AG10803 (cell line): Measurements from ENCODE around the gene COL18A1.

Experiments used
- DNase-seq: peaks from one replicate; pipeline ENCODE4 v3.0.0; 2010; ENCODE audit warnings: low read depth
- H3K4me3 ChIP-seq: 2 replicates; pipeline ENCODE4 v1.5.1; 2011; ENCODE audit warnings: mild to moderate bottlenecking, low read length, control low read depth
- CTCF ChIP-seq: conservative IDR thresholded peaks from 2 replicates; pipeline ENCODE4 v1.5.1; 2011; ENCODE audit warnings: mild to moderate bottlenecking, low read length, control low read depth, inconsistent platforms

Gene COL18A1

GRCh38 chr21:45458281-45459170, 53.6 kb downstream of the COL18A1 start:
- no peak for TF ChIP-seq CTCF
- no peak for DNase-seq
- no peak overlapping the region for H3K4me3 ChIP-seq

GRCh38 chr21:45459171-45460010, 54.4 kb downstream of the COL18A1 start:
- no peak for DNase-seq

GRCh38 chr21:45460011-45460565, 55.1 kb downstream of the COL18A1 start:
- TF ChIP-seq CTCF, result no peak
- DNase-seq, result no peak
- H3K4me3 ChIP-seq, result no peak overlapping the region

More at GRCh38 chr21:45459171-45460010, 54.4 kb downstream of the COL18A1 start:
- no peak overlapping the region for H3K4me3 ChIP-seq
- TF ChIP-seq CTCF, result no peak

- no peak overlapping the region for H3K4me3 ChIP-seq
- DNase-seq, result peak; percentile 86
- TF ChIP-seq CTCF, result no peak; the same call in 1 of the 2 replicates
These were observed 55.8 kb downstream of the COL18A1 start for GRCh38 chr21:45460611-45461368.

GRCh38 chr21:45461369-45461750, 56.4 kb downstream of the COL18A1 start:
- no peak for DNase-seq
- no peak for TF ChIP-seq CTCF
- H3K4me3 ChIP-seq, result no peak overlapping the region

- DNase-seq, result no peak
- TF ChIP-seq CTCF, result no peak
- no peak overlapping the region for H3K4me3 ChIP-seq
These were observed 56.9 kb downstream of the COL18A1 start for GRCh38 chr21:45461806-45462341.
